Smooth muscle cell (in vitro differentiated cells): ENCODE results near the gene COMP. TPM values are rescaled to one million over a fixed set of nuclear protein-coding genes. Genes with fewer than 3 reads are reported as not detected.

Source experiments
- DNase-seq: peaks from one replicate; lab custom pipeline; 2025; ENCODE audit not compliant: unreplicated experiment; lab: John Stamatoyannopoulos, UW
- H2AFZ ChIP-seq: fragments of 200-600 bp; sonication (generic); 2 replicates; pipeline ENCODE4 v1.6.0; 2016; ENCODE audit warnings: antibody characterized with exemption, low read depth, mild to moderate bottlenecking
- H3F3A ChIP-seq: fragments of 200-600 bp; sonication (generic); 2 replicates; pipeline ENCODE4 v1.6.0; 2017; ENCODE audit warnings: antibody characterized with exemption, low read depth
- H3K27ac ChIP-seq: fragments of 200-600 bp; sonication (generic); 2 replicates; pipeline ENCODE4 v1.5.1; 2016; ENCODE audit warnings: low read depth, mild to moderate bottlenecking
- H3K27me3 ChIP-seq: fragments of 200-600 bp; sonication (generic); 2 replicates; pipeline ENCODE4 v1.6.1; 2016; ENCODE audit warnings: low read depth, mild to moderate bottlenecking
- H3K36me3 ChIP-seq: fragments of 200-600 bp; sonication (generic); 2 replicates; pipeline ENCODE4 v1.5.1; 2016; ENCODE audit warnings: low read depth
- H3K4me1 ChIP-seq: fragments of 200-600 bp; sonication (generic); 2 replicates; pipeline ENCODE4 v1.5.1; 2016; ENCODE audit warnings: low read depth
- H3K4me2 ChIP-seq: fragments of 200-600 bp; sonication (generic); 2 replicates; pipeline ENCODE4 v1.6.0; 2016; ENCODE audit warnings: mild to moderate bottlenecking
- H3K4me3 ChIP-seq: fragments of 200-600 bp; sonication (generic); 2 replicates; pipeline ENCODE4 v1.5.1; 2016; ENCODE audit warnings: mild to moderate bottlenecking
- H3K79me2 ChIP-seq: fragments of 200-600 bp; sonication (generic); 2 replicates; pipeline ENCODE4 v1.6.0; 2016; ENCODE audit warnings: low read depth, mild to moderate bottlenecking
- H3K9ac ChIP-seq: fragments of 200-600 bp; sonication (generic); 2 replicates; pipeline ENCODE4 v1.6.0; 2016; ENCODE audit warnings: low read depth
- H3K9me3 ChIP-seq: fragments of 200-600 bp; sonication (generic); replicated peaks from 2 replicates; pipeline ENCODE4 v1.5.1; 2016; ENCODE audit warnings: low read depth
- H4K20me1 ChIP-seq: fragments of 200-600 bp; sonication (generic); 2 replicates; pipeline ENCODE4 v1.6.0; 2016; ENCODE audit warnings: low read depth
- WGBS: methylation state at CpG from one replicate; pipeline ENCODE4 v1.1.7; 2016; ENCODE audit warnings: low lambda C conversion rate; 5-methylcytosine and 5-hydroxymethylcytosine counted together
- polyA plus RNA-seq: library from polyadenylated mRNA; unstranded; fragments of >200 nt; fragmentation: Nextera tagmentation; extraction: Ambion mirVana; gene quantifications from 2 replicates; pipeline ENCODE4 v1.2.1, GENCODE V29; 2016
- total RNA-seq: library from RNA; depleted of rRNA; stranded (reverse); fragments of >200 nt; gene quantifications from 2 replicates; pipeline ENCODE4 v1.2.3, GENCODE V29; 2014
- TF ChIP-seq, protein P1 (sequence below): fragments of 200-600 bp; sonication (generic); IDR thresholded peaks from 2 replicates; pipeline ENCODE4 v1.5.1; 2017; ENCODE audit warnings: borderline replicate concordance, mild to moderate bottlenecking, antibody characterized with exemption; ENCODE audit not compliant: insufficient read depth, poor library complexity, severe bottlenecking

Gene COMP
- total and polyA plus RNA-seq, 2 experiments from 2014 or later = 196 to 901 TPM

DNA sequence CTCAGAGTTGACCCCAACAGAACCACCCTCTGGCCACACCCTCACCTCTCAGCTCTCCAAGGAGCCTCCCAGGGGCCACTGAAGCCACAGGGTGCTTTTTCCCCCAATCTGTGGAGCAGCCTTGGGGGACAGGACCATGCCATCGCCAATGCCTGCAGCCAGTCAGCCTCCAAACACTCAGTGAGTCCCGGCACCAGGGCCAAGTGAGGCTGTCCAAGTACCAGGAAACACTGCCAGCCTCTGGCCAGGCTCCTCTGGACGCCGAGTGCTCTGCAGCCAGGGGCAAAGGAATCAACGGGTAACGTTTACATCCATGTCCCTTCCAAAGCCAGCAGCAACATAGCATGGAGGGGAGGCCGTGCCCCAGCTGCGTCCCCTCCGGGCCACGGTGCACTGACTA is 9.5 kb upstream of the COMP start:
- Histone ChIP-seq H3K27me3 (peaks cover 16% of the 10 kb centered on the region), H3K36me3 (no peaks in the 10 kb centered on the region), H3K4me3 (no peak overlapping the region), H3K27ac (no peak overlapping the region), H3K79me2 (no peaks in the 10 kb centered on the region), H3F3A (no peaks in the 10 kb centered on the region), H3K9ac (no peak overlapping the region), H3K4me1 (peaks cover 1% of the 10 kb centered on the region), H2AFZ (no peak overlapping the region), H3K4me2 (no peak overlapping the region), H4K20me1 (no peaks in the 10 kb centered on the region), H3K9me3 (no peaks in the 10 kb centered on the region)
- TF ChIP-seq, protein P1, sequence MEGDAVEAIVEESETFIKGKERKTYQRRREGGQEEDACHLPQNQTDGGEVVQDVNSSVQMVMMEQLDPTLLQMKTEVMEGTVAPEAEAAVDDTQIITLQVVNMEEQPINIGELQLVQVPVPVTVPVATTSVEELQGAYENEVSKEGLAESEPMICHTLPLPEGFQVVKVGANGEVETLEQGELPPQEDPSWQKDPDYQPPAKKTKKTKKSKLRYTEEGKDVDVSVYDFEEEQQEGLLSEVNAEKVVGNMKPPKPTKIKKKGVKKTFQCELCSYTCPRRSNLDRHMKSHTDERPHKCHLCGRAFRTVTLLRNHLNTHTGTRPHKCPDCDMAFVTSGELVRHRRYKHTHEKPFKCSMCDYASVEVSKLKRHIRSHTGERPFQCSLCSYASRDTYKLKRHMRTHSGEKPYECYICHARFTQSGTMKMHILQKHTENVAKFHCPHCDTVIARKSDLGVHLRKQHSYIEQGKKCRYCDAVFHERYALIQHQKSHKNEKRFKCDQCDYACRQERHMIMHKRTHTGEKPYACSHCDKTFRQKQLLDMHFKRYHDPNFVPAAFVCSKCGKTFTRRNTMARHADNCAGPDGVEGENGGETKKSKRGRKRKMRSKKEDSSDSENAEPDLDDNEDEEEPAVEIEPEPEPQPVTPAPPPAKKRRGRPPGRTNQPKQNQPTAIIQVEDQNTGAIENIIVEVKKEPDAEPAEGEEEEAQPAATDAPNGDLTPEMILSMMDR = no peak
- no peak for DNase-seq
- WGBS = 85% methylated on average over 10 of the region's 10 CpGs

DNA sequence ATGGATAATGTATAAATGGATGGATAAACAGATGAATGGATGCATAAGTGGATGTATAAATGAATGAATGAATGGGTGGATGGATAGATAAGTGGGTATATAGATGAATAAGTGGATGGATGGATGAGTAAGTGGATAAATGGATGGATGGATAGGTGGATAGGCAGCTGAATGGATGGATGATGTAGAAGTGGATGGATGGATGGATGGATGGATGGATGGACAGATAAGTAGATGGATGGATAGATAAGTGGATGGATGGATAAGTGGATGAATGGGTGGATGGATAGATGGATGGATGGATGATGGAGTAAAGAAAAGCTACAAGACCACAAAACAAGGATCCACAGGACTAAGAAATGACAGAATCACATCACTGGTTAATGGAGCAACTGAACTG is 9.0 kb upstream of the COMP start:
- no peak overlapping the region for H2AFZ ChIP-seq
- no peak overlapping the region for H3K27ac ChIP-seq
- no peaks in the 10 kb centered on the region for H4K20me1 ChIP-seq
- no peaks in the 10 kb centered on the region for H3K9me3 ChIP-seq
- H3K79me2 ChIP-seq = no peaks in the 10 kb centered on the region
- H3K36me3 ChIP-seq = no peaks in the 10 kb centered on the region
- peaks cover 6% of the 10 kb centered on the region for H3K4me1 ChIP-seq
- H3K9ac ChIP-seq = no peak overlapping the region
- peaks cover 16% of the 10 kb centered on the region for H3K27me3 ChIP-seq
- H3K4me2 ChIP-seq = no peak overlapping the region
- no peak overlapping the region for H3K4me3 ChIP-seq
- no peak for DNase-seq
- TF ChIP-seq, protein P1 = no peak
- no peaks in the 10 kb centered on the region for H3F3A ChIP-seq

DNA sequence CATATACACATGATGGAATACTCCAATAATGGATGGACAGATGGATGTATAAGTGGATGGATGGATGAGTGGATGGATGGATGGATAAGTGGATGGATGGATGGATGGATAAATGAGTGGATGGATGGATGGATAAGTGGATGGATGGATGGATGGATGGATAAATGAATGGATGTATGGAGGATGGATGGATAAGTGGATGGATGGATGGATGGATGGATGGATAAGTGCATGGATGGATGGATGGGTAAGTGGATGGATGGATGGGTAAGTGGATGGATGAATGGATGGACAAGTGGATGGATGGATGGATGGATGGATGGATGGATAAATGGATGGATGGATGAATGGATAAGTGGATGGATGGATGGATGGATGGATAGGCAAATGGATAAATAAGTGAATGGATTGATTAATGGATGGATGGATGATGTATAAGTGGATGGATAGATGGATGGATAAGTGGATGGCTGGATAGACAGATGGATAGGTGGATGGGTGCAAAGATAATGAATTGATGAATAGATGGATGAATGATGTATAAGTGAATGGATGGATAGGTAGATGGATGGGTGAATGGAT is 8.4 kb upstream of the COMP start:
- H3K27ac ChIP-seq = no peak overlapping the region
- H3K79me2 ChIP-seq = no peaks in the 10 kb centered on the region
- no peaks in the 10 kb centered on the region for H4K20me1 ChIP-seq
- H3K4me2 ChIP-seq = no peak overlapping the region
- H3K4me3 ChIP-seq = no peak overlapping the region
- no peaks in the 10 kb centered on the region for H3F3A ChIP-seq
- H3K27me3 ChIP-seq = peaks cover 16% of the 10 kb centered on the region
- H3K9me3 ChIP-seq = no peaks in the 10 kb centered on the region
- H3K4me1 ChIP-seq = peaks cover 6% of the 10 kb centered on the region
- TF ChIP-seq, protein P1 = no peak
- H2AFZ ChIP-seq = no peak overlapping the region
- DNase-seq = no peak
- H3K9ac ChIP-seq = no peak overlapping the region
- H3K36me3 ChIP-seq = no peaks in the 10 kb centered on the region
